Measurements from ENCODE around the gene TACR2.

The TACR2 gene

DNA sequence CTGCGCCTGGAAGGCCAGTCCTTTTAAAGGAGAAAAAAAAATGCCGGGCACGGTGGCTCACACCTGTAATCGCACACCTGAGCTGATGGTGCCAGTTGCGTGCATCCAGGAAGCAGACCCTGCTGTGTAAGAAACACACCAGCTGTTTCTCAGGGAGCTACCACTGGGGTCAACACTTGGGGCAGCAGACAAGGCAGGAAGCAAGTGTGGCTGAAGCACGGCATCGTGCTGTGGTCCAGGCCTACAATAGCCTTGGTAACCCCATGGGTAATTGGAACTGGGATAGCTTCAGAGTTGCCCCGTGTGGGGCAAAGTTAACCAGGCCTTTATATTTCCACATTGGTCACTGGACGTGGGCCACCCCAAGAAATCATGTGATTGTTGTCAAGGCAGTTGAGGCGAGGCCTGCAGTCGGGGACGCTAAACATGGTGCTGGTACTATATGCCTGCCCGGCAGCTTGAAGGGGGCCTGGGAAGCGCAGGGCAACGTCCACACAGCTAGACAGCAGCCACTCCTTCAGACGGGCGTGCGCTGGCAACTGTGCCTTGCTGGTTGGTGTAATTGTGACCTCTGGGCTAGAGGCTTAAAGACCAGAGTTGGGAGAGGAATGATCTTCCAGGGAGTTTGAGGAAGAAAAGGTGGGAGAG lies 2.5 kb upstream of the TACR2 start:
- no peak for DNase-seq (ENCODE audit: extremely low spot score)
- POLR2A ChIA-PET, result no interaction called here
- no peak for TF ChIP-seq ZNF384 (IDR thresholded peaks at IDR 0.05)
- no peak for TF ChIP-seq FOXM1 (IDR thresholded peaks at IDR 0.05; ENCODE audit: borderline replicate concordance)
- no peak for TF ChIP-seq HDGF (IDR thresholded peaks at IDR 0.05; ENCODE audit: borderline replicate concordance)
- TF ChIP-seq ARNT (IDR thresholded peaks at IDR 0.05), result no peak
- TF ChIP-seq ELF4 (IDR thresholded peaks at IDR 0.05), result no peak
- no peak for TF ChIP-seq FOXA1 (IDR thresholded peaks at IDR 0.05)
- TF ChIP-seq SP1 (IDR thresholded peaks at IDR 0.05), result no peak
- TF ChIP-seq SUZ12 (IDR thresholded peaks at IDR 0.05), result no peak
- TF ChIP-seq, protein P1, sequence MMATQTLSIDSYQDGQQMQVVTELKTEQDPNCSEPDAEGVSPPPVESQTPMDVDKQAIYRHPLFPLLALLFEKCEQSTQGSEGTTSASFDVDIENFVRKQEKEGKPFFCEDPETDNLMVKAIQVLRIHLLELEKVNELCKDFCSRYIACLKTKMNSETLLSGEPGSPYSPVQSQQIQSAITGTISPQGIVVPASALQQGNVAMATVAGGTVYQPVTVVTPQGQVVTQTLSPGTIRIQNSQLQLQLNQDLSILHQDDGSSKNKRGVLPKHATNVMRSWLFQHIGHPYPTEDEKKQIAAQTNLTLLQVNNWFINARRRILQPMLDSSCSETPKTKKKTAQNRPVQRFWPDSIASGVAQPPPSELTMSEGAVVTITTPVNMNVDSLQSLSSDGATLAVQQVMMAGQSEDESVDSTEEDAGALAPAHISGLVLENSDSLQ (IDR thresholded peaks at IDR 0.05), result no peak
- no peak for TF ChIP-seq NFRKB (IDR thresholded peaks at IDR 0.05)
- TF ChIP-seq TARDBP (IDR thresholded peaks at IDR 0.05), result no peak
- no peak for TF ChIP-seq L3MBTL2 (conservative IDR thresholded peaks at IDR 0.05)
- TF ChIP-seq FOXK2 (IDR thresholded peaks at IDR 0.05), result no peak
- no peak for TF ChIP-seq LEF1 (IDR thresholded peaks at IDR 0.05; ENCODE audit: borderline replicate concordance)
- TF ChIP-seq CTBP1 (IDR thresholded peaks at IDR 0.05; ENCODE audit: borderline replicate concordance), result no peak
- TF ChIP-seq BHLHE40 (IDR thresholded peaks at IDR 0.05; ENCODE audit: borderline replicate concordance), result no peak
- CTCF ChIA-PET, result interaction anchor here (0.5 kb wide), 1 partner anchor 507 kb away, joined by 3 read pairs; no protein-coding TSS in a partner anchor

DNA sequence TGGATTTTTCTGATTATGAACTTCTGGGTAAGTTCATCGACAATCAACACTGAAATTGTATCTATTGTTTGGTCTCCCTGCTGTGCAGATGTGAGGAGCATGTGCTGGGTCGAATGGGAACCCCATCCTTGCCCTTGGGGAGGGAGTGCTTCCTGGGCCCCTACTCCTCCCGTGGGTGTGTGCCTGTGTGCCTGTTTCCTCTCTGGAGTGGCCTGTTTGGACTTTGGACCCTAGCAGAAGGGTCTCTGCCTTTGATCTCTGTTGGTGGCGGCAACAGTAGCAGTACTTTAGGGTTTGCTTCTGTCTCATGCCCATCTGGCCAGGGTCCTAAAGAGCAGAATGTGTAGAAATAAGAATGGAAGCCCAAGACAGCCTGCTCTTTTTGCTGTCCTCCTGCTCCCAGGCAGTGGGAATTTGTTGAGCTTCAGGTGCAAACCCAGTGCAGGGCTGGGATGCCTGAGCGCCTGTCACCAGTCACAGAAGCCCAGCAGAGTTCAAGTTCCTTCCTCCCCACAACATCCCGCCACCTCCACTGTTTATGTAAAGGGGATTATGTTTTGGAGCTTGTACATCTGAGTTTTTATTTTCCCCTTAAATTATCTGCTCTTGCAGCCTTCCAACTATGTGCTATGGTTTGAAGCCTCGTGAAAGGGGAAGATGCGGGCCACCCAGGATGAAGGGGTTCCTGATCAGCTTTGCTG lies 1.5 kb upstream of the TACR2 start:
- POLR2A ChIA-PET, result no interaction called here
- TF ChIP-seq, protein P1 (IDR thresholded peaks at IDR 0.05), result no peak
- no peak for TF ChIP-seq SP1 (IDR thresholded peaks at IDR 0.05)
- TF ChIP-seq FOXA1 (IDR thresholded peaks at IDR 0.05), result no peak
- no peak for TF ChIP-seq ZNF384 (IDR thresholded peaks at IDR 0.05)
- no peak for TF ChIP-seq CTBP1 (IDR thresholded peaks at IDR 0.05; ENCODE audit: borderline replicate concordance)
- no peak for TF ChIP-seq SUZ12 (IDR thresholded peaks at IDR 0.05)
- no peak for TF ChIP-seq NFRKB (IDR thresholded peaks at IDR 0.05)
- no peak for TF ChIP-seq FOXK2 (IDR thresholded peaks at IDR 0.05)
- TF ChIP-seq FOXM1 (IDR thresholded peaks at IDR 0.05; ENCODE audit: borderline replicate concordance), result no peak
- TF ChIP-seq TARDBP (IDR thresholded peaks at IDR 0.05), result no peak
- TF ChIP-seq ARNT (IDR thresholded peaks at IDR 0.05), result no peak
- no peak for TF ChIP-seq LEF1 (IDR thresholded peaks at IDR 0.05; ENCODE audit: borderline replicate concordance)
- no peak for TF ChIP-seq L3MBTL2 (conservative IDR thresholded peaks at IDR 0.05)
- no peak for TF ChIP-seq BHLHE40 (IDR thresholded peaks at IDR 0.05; ENCODE audit: borderline replicate concordance)
- TF ChIP-seq HDGF (IDR thresholded peaks at IDR 0.05; ENCODE audit: borderline replicate concordance), result no peak
- no peak for TF ChIP-seq ELF4 (IDR thresholded peaks at IDR 0.05)
- DNase-seq (ENCODE audit: extremely low spot score), result no peak
- CTCF ChIA-PET, result interaction anchor here (0.5 to 0.6 kb wide), 2 partner anchors 89 to 506 kb away, joined by 3 to 4 read pairs; no protein-coding TSS in a partner anchor

DNA sequence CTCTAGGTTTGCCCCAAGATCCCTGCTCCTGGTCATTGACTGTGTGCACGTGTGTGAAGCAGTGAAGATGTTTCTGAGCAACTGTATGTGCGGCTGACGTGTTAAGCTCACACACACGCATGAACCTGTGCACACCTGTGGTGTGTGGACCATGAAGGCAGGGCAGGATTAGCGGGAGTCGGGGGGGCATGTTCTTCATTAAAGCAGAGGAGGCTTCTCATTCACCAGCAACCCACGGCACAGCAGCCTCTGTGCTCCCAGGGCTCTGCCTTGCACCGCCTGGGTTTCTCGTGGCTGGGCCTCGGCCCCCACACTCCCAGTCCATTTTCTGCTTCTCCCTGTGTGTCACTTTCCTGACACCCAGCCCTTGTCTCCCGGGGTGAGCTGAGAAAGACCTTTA lies 824 bp upstream of the TACR2 start:
- TF ChIP-seq FOXA1 (IDR thresholded peaks at IDR 0.05), result no peak
- TF ChIP-seq ARNT (IDR thresholded peaks at IDR 0.05), result no peak
- no peak for TF ChIP-seq TARDBP (IDR thresholded peaks at IDR 0.05)
- ChIA-PET CTCF (interaction anchor here (1.0 kb wide), 1 partner anchor 21 kb away, joined by 4 read pairs; no protein-coding TSS in a partner anchor), POLR2A (no interaction called here)
- no peak for DNase-seq (ENCODE audit: extremely low spot score)

DNA sequence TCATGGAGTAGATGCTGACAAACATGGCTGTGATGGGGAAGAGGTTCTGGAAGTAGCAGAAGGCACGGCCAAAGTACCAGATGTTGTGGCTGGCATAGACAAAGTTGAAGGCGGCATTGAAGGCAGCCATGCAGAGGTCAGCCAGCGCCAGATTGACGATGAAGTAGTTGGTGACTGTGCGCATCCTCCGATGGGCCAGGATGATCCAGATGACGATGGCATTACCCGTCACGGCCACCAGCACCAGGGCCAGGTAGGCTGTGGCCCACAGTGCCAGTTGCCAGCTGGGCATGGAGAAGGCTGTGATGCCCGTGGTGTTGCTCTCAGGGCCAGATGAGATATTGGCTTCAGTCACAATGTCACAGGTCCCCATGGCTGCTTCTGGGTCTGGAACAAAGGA lies 767 bp downstream of the TACR2 start:
- ChIA-PET POLR2A (no interaction called here), CTCF (no interaction called here)
- TF ChIP-seq NFRKB (IDR thresholded peaks at IDR 0.05), result no peak
- TF ChIP-seq FOXK2 (IDR thresholded peaks at IDR 0.05), result no peak
- TF ChIP-seq ZNF384 (IDR thresholded peaks at IDR 0.05), result no peak
- no peak for TF ChIP-seq ARNT (IDR thresholded peaks at IDR 0.05)
- TF ChIP-seq FOXM1 (IDR thresholded peaks at IDR 0.05; ENCODE audit: borderline replicate concordance), result no peak
- no peak for TF ChIP-seq L3MBTL2 (conservative IDR thresholded peaks at IDR 0.05)
- TF ChIP-seq CTBP1 (IDR thresholded peaks at IDR 0.05; ENCODE audit: borderline replicate concordance), result no peak
- TF ChIP-seq HDGF (IDR thresholded peaks at IDR 0.05; ENCODE audit: borderline replicate concordance), result no peak
- no peak for TF ChIP-seq BHLHE40 (IDR thresholded peaks at IDR 0.05; ENCODE audit: borderline replicate concordance)
- no peak for TF ChIP-seq FOXA1 (IDR thresholded peaks at IDR 0.05)
- TF ChIP-seq SP1 (IDR thresholded peaks at IDR 0.05), result no peak
- no peak for TF ChIP-seq LEF1 (IDR thresholded peaks at IDR 0.05; ENCODE audit: borderline replicate concordance)
- TF ChIP-seq, protein P1 (IDR thresholded peaks at IDR 0.05), result no peak
- no peak for TF ChIP-seq SUZ12 (IDR thresholded peaks at IDR 0.05)
- no peak for TF ChIP-seq TARDBP (IDR thresholded peaks at IDR 0.05)
- no peak for TF ChIP-seq ELF4 (IDR thresholded peaks at IDR 0.05)
- no peak for DNase-seq (ENCODE audit: extremely low spot score)

DNA sequence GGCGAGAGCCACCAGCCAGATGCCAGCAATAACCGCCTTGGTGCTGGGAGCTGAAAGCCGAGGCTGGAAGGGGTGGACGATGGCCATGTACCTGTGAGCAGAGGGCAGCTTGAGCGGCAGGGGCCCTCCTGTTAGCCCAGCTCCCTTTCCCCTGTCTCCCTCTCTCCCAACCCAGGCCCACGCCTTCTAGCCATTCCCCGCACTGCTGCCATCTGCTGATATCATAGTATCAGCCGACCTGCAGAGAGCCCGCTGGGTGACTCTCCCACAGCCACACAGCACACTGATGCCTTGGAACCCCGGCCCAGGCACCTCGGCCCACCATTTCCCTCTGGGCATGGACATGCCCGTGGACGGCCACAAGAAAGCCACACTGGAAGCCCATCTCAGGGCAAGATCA lies 1.7 kb downstream of the TACR2 start:
- DNase-seq (ENCODE audit: extremely low spot score), result no peak
- POLR2A ChIA-PET, result no interaction called here
- CTCF ChIA-PET, result no interaction called here
- no peak for TF ChIP-seq BHLHE40 (IDR thresholded peaks at IDR 0.05; ENCODE audit: borderline replicate concordance)
- no peak for TF ChIP-seq TARDBP (IDR thresholded peaks at IDR 0.05)
- no peak for TF ChIP-seq HDGF (IDR thresholded peaks at IDR 0.05; ENCODE audit: borderline replicate concordance)
- no peak for TF ChIP-seq NFRKB (IDR thresholded peaks at IDR 0.05)
- no peak for TF ChIP-seq SUZ12 (IDR thresholded peaks at IDR 0.05)
- TF ChIP-seq LEF1 (IDR thresholded peaks at IDR 0.05; ENCODE audit: borderline replicate concordance), result no peak
